ENCODE measurements around the gene ASS1. TPM values are rescaled to one million over a fixed set of nuclear protein-coding genes. Genes with fewer than 3 reads are reported as not detected.
A peak's percentile ranks its signal among the peaks of the same experiment; 100 is the strongest.

Gene ASS1
- total and polyA plus RNA-seq, 2 of the 13 experiments (the other 11 are each of a cell fraction or from before 2014, with no cell fraction given), result 77.6 to 122 TPM

DNA sequence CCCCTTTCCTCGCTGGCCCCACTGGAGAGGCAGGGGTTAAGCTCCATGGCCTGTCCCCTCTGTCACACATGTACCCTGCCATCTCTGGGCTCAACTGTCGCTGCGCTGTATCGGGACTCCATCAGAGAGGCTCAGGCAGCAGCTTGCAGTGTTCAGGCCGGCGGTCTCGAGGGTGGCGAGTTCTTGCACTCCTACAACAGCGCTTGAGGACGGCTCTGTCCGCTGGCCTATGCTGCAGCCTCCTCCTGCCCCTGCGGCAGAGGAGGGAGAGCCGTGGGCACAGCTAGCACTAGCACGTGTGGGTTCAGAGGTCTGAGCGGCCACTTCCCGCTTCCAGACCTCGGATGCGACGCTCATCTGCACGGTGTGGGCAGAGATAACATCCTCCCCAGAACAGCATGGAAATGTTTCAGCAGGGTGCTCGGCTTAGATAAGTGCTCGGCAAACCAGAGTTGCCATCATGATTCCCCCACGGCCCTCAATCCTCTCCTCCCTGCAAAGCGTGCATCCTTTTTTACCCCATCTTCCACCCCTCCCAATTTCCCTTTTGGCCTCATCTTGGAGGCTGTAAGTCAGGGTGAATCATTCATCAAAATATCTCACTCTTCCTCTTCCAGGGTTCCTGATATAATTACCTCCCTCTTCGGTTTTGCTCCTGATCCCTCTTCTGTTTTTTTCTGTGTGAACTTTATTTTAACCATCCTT is 92.7 kb downstream of the ASS1 start (continued):
- TF ChIP-seq ZBTB33 (CRISPR knock-in tag; IDR thresholded peaks at IDR 0.05) (0 out of 2 replicates have a peak, but pooled peaks have one; percentile 15), ZNF253 (CRISPR knock-in tag; IDR thresholded peaks at IDR 0.05; ENCODE audit: borderline replicate concordance) (no peak), ZNF430 (CRISPR knock-in tag; IDR thresholded peaks at IDR 0.05) (no peak), ZNF652 (CRISPR knock-in tag; IDR thresholded peaks at IDR 0.05; ENCODE audit: borderline replicate concordance, low read depth) (peak; percentile 50; the same call in 1 of the 2 replicates), ZNF687 (CRISPR knock-in tag; IDR thresholded peaks at IDR 0.05) (peak; percentile 37; the same call in 1 of the 2 replicates), ZBTB38 (CRISPR knock-in tag; IDR thresholded peaks at IDR 0.05) (0 out of 2 replicates have a peak, but pooled peaks have one; percentile 52), KDM5B (CRISPR knock-in tag; IDR thresholded peaks at IDR 0.05; ENCODE audit: borderline replicate concordance) (0 out of 2 replicates have a peak, but pooled peaks have one; percentile 17)
- TF ChIP-seq, protein P1, sequence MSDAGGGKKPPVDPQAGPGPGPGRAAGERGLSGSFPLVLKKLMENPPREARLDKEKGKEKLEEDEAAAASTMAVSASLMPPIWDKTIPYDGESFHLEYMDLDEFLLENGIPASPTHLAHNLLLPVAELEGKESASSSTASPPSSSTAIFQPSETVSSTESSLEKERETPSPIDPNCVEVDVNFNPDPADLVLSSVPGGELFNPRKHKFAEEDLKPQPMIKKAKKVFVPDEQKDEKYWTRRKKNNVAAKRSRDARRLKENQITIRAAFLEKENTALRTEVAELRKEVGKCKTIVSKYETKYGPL (CRISPR knock-in tag; IDR thresholded peaks at IDR 0.05), result no peak

Measured in HepG2 (cell line).